Transverse colon (tissue), 4 donors: ENCODE measurements around the gene GPD2.

Source experiments
- CTCF ChIP-seq, 5 experiments: fragments of 200-600 bp in 3 of 5; fragments of 450-650 bp in 2 of 5; sonication (generic) in 3 of 5; IDR thresholded peaks; 1 replicate in 2 of 5; 2 replicates in 3 of 5; pipeline ENCODE4 v1.5.1; 2016 to 2017; ENCODE audit warnings: antibody characterized with exemption in 5 of 5, inconsistent platforms in 3 of 5, mild to moderate bottlenecking in 2 of 5, moderate library complexity in 1 of 5
- EP300 ChIP-seq: sonication (generic); formaldehyde crosslinking; IDR thresholded peaks from one replicate; pipeline ENCODE4 v1.6.1; 2017; ENCODE audit warnings: antibody characterized with exemption, low read depth
- POLR2A ChIP-seq: fragments of 450-650 bp; IDR thresholded peaks from one replicate; pipeline ENCODE4 v1.6.1; 2016; ENCODE audit warnings: antibody characterized with exemption, mild to moderate bottlenecking, moderate library complexity
- POLR2AphosphoS5 ChIP-seq, 3 donors: sonication (generic); formaldehyde crosslinking; IDR thresholded peaks; one replicate each; pipeline ENCODE4 v1.6.1; 2016; ENCODE audit warnings: antibody characterized with exemption in 3 of 3

GRCh38 chr2:156437931-156438410, 1.8 kb downstream of the GPD2 start:
- TF ChIP-seq POLR2A, result peak; percentile 37
- TF ChIP-seq CTCF (IDR thresholded peaks at IDR 0.05), result no peak
- peak in 2 of 3 donors; percentile 61 to 82 for TF ChIP-seq POLR2AphosphoS5 (IDR thresholded peaks at IDR 0.05)
- no peak for TF ChIP-seq EP300
